GM21528 (cell line): ENCODE data around the gene C9orf72.
"Not testable (repeated sequence)": the region's sequence is repeated elsewhere in the genome, so short reads cannot be mapped to it uniquely, and the experiment has no call there.

Experiments used
- ATAC-seq: cut with Tn5 transposase; IDR thresholded peaks from one replicate; pipeline ENCODE4 v1.9.1; 2021; ENCODE audit warnings: mild to moderate bottlenecking, moderate library complexity; ENCODE audit not compliant: unreplicated experiment, low FRiP score

The C9orf72 gene

GRCh38 chr9:27519466-27520465, 53.5 kb downstream of the C9orf72 start:
- ATAC-seq = no peak

- no peak for ATAC-seq
Measured at GRCh38 chr9:27518809-27519208, 54.5 kb downstream of the C9orf72 start.

- no peak for ATAC-seq
Measured at GRCh38 chr9:27518006-27518405, 55.3 kb downstream of the C9orf72 start.

- no peak for ATAC-seq
Measured at GRCh38 chr9:27514551-27514950, 58.7 kb downstream of the C9orf72 start.

GRCh38 chr9:27511771-27512170, 61.5 kb downstream of the C9orf72 start:
- no peak for ATAC-seq

GRCh38 chr9:27510780-27511179, 62.5 kb downstream of the C9orf72 start:
- no peak for ATAC-seq

GRCh38 chr9:27506981-27507380, 66.3 kb downstream of the C9orf72 start:
- ATAC-seq = no peak

- ATAC-seq = no peak
Measured at GRCh38 chr9:27505744-27506161, 67.5 kb downstream of the C9orf72 start.

- no peak for ATAC-seq
Measured at GRCh38 chr9:27504259-27504658, 69.0 kb downstream of the C9orf72 start.

- ATAC-seq = no peak
Measured at GRCh38 chr9:27503623-27504022, 69.7 kb downstream of the C9orf72 start.

GRCh38 chr9:27500902-27501301, 72.4 kb downstream of the C9orf72 start:
- ATAC-seq = not testable (repeated sequence)

GRCh38 chr9:27499451-27499850, 73.8 kb downstream of the C9orf72 start:
- ATAC-seq = no peak

- no peak for ATAC-seq
Measured at GRCh38 chr9:27497883-27498417, 75.3 kb downstream of the C9orf72 start.
